Measurements from ENCODE around the gene HOMEZ.
"Not testable (repeated sequence)": the region's sequence is repeated elsewhere in the genome, so short reads cannot be mapped to it uniquely, and the experiment has no call there.

HOMEZ gene

DNA sequence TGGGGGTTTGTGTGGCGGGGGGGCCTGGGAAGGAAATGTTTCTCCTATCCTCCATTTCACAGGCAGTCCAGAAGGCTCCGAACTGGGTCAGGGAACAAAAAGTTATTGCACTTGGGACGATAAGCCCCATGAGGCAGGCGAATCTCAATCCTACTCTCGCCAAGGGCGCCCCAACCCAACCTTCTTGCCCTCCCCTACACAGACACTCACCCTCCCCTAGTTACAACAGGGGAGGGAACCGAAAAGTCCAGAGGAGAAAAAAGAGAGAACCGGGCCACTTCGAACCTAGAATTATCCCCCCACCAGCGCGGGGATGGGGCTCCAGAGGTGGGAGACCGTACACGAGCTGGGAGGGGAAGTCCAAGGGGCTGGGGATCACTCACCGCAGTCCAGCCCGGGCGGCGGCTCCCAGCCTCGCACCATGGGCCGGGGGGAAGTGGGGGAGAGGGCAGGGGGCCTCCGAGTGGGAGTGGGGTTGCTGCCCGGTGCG lies 357 bp downstream of the HOMEZ start:
- DNase-seq (ENCODE audit: low read depth in 2 of 3, low spot score in 2 of 3) = peak in 1 of 3 experiments; percentile 9

DNA sequence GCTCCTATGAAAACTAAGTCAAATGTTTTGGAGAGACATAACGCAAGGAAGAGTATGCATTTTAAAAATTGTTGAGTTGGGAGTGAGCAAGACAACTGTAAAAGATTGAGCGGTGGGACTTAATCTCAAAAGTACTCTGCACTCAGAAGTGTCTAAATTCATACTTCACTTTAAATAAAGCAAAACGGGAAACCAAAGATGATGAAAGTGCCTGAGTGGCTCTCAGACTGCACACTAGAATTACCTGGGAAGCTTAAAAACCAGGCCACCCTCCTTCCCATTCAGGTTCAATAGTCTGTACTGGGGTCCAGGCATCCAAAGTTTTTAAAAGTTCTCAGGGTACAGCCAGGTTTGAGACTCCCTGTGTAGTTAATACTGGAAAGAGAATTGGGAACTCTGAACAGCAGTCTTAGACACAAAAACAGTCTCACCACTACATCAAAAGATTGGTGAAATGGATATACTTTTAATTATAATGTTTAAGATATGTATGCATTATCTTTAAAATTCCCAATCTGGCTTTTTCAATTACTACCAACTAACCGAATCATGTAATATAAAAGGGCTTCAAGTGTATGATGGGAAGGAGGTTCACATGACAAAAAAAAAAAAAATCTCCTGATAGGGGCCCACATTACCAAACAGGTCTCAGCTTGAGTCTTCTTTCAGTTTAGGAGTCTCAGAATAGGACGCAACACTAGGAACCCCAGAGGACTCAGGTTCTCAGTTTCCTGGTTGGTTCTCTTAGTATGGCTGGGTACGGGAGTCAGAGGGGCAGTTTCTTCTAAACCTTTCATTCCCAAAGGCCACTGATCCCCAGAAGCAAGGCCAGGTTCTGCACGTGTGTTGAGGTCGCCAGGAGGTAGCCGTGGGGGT lies 1.0 kb downstream of the HOMEZ start:
- no peak for DNase-seq (ENCODE audit: low read depth in 2 of 3, low spot score in 2 of 3)

DNA sequence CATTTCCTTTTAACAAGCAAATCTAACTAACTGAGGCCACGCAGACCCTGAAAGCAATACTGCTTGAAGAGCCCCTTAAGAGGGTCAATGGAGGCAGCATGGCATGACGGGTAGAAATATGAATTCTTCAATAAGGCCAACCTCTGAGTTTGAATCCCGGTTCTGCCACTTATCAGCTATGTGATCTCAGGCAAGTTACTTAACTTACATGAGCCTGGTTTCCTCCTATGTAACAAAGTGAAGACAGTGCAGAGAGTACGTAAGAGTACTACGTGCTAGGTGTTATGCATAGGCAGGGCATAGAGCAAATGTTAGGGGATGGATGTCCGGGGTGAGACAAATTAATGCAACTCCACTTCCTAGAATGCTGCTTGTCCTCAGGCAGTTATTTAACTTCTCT lies 4.7 kb downstream of the HOMEZ start:
- DNase-seq (ENCODE audit: low read depth in 2 of 3, low spot score in 2 of 3) = no peak

DNA sequence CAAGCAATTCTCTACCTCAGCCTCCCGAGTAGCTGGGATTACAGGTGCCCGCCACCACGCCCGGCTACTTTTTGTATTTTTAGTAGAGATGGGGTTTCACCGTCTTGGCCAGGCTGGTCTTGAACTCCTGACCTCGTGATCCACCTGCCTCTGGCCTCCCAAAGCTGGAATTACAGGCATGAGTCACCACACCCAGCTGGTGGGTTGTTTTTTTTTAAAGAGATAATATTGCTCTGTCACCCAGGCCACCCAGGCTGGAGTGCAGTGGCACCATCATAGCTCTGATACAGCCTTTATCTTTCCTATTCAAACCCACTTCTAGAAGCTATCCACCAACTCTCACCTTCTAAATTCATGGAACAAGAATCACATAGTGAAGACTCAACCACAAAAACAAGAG lies 8.0 kb downstream of the HOMEZ start:
- DNase-seq (ENCODE audit: low read depth in 2 of 3, low spot score in 2 of 3) = not testable (repeated sequence)

DNA sequence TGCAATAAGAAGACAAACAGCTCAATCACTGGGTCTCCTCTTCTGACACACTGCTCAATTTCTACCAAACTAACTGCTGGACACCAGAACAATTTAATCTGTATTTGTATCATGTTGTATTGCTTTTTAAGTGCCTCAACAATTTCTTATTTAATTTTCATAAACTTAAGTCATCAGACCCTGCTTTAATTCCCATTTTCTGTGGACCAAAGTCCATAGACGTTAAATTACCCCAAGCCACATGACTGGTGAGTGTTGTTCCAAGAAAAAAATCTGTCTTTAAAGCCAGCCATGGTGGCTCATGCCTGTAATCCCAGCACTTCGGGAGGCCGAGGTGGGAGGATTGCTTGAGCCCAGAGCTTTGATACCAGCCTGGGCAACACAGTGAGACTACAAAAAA lies 8.7 kb downstream of the HOMEZ start:
- DNase-seq (ENCODE audit: low read depth in 2 of 3, low spot score in 2 of 3) = no peak

DNA sequence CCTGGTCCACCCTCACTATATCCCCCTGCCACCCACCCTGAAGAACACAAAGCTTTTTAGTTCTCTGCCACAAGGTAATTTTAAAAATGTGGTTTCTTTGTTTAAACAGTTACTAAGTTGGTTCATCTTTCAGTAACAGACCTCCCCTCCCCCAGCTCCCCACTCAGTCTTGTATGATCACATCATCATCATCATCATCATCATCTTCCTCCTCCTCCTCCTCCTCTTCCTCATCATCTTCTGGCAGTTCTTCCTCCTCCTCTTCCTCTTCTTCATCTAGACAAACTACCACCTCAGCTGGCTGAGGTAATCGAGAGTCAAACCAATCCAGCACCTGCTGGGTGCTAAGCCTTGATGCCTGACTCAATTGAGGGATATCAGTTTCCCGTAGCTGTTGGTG lies 10.5 kb downstream of the HOMEZ start:
- no peak for DNase-seq (ENCODE audit: low read depth in 2 of 3, low spot score in 2 of 3)

DNA sequence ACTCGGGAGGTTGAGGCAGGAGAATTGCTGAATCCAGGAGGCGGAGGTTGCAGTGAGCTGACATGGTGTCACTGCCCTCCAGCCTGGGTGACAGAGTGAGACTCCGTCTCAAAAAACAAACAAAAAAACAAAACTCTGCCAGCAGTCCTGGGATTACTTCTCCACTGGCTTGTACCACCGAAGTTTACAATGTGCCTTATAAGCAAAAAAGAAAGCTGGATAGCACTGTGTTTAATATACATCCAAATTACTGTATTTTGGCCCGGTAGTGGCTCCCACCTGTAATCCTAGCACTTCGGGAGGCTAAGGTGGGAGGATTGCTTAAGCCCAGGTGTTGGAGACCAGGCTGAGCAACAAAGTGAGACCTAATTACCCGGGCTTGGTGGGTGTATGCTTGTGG lies 16.7 kb downstream of the HOMEZ start:
- no peak for DNase-seq (ENCODE audit: low read depth in 2 of 3, low spot score in 2 of 3)

DNA sequence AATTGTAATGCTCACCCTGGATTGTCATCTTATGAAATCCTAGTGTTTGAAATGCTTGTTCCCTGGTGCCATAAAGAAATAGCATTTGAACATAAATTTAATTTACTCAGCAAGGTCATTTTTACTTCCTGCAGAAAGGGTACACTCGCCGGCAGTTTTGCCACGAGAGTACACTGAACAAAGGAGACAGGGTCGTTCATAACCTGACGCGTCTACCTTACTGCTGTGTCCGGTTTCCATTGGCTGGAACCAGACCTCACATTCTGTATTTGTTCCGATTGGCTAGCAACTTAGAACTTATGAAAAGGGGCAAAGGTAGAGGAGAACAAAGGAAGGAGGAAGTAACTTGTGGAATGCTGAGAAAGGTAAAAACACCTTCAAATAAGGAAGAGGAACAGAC lies 25.1 kb downstream of the HOMEZ start:
- not testable (repeated sequence) for DNase-seq (ENCODE audit: low read depth in 2 of 3, low spot score in 2 of 3)

DNA sequence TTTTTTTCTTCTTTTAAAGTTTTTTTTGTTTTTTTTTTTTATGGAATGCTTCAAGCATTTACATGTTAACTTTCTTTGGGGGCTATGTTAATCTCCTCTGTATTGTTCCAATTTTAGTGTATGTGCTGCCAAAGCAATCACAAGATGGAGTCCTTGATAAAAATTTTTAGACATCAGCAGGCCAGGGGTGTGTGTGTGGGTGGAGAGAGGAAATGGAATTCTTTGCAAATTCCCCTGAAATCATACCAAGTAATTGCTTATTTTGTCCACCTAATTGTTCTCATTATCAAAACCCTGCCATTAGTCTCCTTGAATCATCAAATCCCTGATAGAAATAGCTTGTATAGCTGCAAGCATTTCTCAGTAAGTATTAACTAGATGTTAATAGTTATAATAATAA lies 26.5 kb downstream of the HOMEZ start:
- no peak for DNase-seq (ENCODE audit: low read depth in 2 of 3, low spot score in 2 of 3)

DNA sequence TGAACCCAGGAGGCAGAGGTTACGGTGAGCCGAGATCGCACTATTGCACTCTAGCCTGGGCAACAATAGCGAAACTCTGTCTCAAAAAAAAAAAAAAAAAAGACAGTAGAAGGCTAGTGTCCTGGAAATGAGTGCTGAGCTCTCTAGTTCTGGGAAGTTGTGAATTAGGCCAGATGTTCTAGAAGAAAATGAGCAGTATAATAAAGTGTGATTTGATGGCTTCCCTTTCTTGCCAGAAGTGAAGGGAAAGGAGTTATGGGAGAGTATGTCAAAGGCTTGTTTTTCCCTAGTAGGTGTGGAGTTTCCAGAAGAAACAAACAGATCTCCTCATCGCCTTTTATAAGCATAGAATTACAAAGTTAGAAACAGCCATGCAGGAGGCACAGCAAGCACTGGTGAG lies 27.7 kb downstream of the HOMEZ start:
- no peak for DNase-seq (ENCODE audit: low read depth in 2 of 3, low spot score in 2 of 3)

DNA sequence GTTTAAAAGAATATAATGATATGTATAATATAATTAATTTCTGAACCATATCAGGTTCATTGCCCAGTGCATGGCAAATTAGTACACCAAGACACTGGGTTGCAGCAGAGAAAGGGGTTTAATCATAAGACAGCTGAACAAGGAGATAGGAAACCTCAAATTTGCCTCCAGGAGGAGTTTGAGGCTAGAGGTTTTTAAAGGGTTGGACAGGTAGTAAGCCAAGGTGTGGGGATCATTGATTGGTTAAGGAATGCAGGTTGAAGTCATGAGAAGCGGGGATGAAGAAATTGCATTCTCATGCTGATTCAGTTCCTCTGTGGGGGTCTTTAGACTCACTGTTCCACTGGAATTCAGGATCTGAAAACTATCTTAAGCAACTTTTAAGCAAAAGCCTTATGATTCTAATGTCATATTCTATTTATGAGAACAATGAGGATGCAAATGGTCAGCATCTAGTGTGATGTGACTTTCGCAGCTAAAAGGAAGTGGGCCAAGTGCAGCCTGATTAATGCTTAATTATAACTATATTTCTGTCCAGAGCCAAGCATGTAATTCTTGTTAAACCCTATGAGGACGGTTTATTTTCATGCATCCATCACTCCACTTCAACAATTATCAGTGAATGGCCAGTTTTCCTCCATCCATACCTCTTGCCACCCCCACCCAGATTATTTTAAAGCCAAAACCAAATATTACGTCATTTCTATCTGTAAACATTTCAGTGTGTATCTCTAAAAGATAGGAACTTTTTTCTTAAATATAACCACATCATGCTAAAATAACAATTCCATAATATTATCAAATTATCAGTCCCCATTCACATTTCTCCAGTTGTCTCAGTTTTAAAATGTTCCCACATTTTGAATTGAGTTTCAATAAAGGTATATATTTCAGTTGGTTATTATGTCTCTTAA lies 33.3 kb downstream of the HOMEZ start:
- DNase-seq (ENCODE audit: low read depth in 2 of 3, low spot score in 2 of 3) = no peak

DNA sequence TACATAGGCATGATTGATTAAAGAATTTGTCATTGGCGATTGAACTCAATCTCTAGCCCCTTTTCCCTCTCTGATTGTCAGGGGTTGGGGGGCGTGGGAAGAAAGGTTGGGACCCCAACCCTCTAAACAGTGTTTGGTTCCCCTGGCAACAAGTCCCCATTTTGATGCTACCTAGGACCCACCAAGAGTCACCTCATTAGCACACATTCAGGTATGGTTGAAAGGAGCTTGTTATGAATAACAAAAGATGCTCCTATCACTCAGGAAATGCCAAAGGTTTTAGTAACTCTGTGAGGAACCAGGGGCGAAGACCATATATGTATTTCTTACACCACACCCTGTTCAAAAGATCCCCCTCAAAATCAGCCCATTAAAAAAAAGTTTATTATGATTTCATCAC lies 33.9 kb downstream of the HOMEZ start:
- DNase-seq (ENCODE audit: low read depth in 2 of 3, low spot score in 2 of 3) = no peak

DNA sequence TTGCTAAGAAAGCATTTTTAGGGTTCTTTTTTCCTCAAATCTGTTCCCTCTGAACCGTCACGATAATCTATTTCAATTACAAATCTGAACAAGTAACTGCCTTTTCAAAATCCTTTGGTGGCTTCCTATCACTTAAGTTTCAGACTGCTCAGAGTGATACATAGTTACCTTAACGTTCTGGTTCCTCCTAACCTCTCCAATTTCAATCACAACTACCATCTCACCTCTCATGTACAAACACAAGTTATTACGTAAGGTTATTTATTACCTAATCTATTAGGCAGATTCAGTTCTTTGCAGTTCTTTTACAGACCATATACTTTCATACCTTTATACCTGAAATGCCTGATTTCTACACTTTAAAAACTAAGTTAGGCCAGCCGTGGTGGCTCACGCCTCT lies 36.1 kb downstream of the HOMEZ start:
- no peak for DNase-seq (ENCODE audit: low read depth in 2 of 3, low spot score in 2 of 3)

DNA sequence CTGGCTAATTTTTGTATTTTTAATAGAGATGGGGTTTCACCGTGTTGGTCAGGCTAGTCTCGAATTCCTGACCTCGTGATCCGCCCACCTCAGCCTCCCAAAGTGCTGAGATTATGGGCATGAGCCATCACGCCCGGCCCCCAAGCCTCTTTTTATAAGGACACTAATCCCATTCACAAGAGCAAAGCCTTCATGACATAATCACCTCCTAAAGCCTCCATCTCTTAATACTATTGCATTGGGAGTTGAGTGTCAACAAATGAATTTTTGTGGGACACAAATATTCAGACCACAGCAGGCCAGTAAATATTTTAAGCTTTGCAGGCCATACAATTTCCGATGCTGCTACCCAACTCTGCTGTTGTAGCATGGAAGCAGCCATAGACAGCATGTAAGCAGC lies 37.3 kb downstream of the HOMEZ start:
- DNase-seq (ENCODE audit: low read depth in 2 of 3, low spot score in 2 of 3) = no peak

DNA sequence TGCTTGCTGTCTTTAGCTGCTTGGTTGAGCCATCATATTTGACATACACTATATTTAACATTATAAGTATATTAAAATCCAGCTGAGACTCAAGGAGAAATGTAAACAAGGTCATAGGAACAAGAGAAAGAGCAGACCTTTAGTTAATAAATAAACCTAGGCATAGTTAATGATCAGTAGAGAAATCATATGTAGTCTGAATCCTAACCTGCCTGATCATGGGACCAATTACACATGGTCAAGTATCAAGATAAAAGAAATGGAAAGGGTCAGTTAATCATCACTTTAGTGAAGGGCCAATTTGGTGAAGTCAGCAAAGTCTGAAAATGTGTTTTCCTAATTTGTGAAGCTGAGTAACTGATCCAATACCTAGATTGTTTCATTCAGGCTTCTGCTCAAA lies 40.6 kb downstream of the HOMEZ start:
- no peak for DNase-seq (ENCODE audit: low read depth in 2 of 3, low spot score in 2 of 3)

DNA sequence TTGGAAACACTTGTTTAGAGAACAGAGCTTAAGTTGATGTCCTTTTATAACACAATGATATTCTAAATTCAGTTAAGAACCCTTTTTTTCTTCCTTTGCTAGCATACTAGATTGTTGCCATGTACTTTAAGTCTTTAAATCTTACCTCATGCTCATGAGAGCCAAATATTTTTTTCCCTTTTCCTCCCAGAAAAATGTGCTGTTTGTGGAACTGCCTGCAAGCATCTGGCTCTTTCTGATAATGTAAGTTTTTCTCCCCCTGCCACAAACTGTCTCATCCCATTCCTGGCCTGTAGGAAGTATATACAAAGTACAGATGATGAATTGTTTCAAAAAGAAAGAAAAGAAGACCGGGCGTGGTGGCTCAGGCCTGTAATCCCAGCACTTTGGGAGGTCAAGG lies 42.9 kb downstream of the HOMEZ start:
- DNase-seq (ENCODE audit: low read depth in 2 of 3, low spot score in 2 of 3) = no peak

DNA sequence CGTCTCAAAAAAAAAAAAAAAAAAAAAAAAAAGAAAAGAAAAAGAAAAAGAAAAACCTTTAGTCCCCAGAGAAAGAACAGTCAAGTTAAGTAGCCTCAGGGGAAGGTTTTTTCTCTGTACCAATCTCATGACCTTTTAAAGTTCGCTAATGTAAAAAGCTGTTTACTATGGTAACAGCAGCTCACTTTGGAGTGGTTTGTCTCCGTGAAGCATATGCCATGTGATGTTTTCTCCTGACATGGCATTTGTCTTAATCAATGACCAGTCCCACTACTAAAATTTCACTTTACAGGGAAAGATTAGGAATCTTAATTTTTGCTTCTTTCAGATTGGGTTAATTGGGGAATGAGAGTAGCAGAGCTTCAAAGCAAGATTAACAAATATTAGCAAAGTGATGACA lies 43.9 kb downstream of the HOMEZ start:
- no peak for DNase-seq (ENCODE audit: low read depth in 2 of 3, low spot score in 2 of 3)

DNA sequence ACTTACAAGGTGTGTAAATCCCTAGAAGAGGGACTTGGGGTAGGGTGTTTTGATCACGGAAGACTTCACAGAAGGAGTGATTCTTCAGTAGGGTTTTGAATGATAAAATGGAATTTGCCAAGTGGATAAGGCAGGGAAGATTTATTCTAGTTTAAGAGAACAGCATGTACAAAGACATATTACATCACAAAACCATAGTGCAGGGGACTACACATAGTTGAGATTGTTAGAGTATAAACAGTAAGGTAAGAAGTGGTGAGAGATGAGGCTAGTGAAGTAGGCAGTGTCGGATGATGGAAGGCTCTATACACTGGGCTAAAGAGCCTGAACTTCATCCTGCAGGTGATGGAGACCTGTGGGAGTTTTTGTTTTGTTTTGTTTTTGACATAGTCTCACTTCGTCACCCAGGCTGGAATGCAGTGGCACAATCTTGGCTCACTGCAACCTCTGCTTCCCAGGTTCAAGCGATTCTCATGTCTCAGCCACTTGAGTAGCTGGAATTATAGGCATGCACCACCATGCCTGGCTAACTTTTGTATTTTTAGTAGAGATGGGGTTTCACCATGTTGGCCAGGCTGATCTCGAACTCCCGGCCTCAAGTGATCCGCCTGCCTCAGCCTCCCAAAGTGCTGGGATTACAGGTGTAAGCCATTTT lies 44.7 kb downstream of the HOMEZ start:
- DNase-seq (ENCODE audit: low read depth in 2 of 3, low spot score in 2 of 3) = not testable (repeated sequence)

DNA sequence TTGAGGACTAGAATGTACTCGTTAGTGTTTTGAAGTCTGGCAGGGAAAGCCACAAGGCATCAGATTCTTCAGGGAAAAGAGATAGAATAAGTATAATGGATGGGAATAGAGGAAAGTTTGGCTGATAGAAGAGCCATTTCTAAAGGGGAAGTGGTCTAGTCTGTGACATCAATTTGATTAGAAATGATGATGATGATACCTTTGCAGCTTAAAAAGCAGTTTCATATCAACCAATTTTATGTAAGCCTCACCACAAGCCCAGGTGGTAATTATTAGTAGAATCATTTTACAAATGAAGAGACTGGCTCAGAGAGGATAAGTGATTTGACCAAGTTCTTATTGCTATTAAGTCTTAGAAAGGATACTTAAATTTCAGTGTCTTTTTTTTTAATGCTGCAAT lies 45.3 kb downstream of the HOMEZ start:
- no peak for DNase-seq (ENCODE audit: low read depth in 2 of 3, low spot score in 2 of 3)

DNA sequence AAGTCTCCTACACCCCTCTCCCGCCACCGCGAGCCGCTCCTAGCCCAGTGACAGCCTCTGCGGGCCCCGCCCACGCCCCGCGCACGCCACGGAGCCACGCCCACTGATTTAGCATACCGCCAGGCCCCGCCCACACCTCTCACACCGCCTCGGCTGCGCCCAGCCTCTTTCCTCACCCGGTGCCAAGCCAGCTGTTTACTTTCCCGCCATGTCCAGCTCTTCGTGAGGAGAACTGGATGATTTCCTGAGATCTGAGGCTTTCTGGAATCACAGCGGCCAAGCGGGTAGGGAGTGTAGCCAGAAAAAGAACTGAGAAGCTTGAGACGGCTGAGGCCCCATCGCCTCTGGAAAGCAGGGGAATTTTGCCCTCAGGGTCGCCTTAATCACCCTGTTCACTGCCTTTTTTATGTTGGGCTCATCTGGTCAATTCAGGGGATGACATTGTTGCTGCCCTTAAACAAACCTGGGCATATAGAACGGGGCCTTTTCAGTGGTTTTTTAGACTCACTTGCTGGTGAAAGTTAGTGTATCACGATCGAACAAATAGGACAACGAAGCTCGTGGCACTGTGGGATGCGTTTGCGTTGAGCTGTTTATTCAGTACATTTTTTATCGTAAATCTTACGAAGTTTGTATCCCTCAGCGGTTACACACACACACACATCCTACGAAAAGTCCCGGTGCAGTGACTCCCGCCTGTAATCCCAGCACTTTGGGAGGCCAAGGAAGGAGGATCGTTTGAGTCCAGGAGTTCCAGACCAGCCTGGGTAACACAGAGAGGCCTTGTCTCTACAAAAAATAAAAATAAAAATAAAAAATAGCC lies 47.9 kb downstream of the HOMEZ start, which contains the start of gene RNF212B:
Gene RNF212B, plus strand, starts transcription at position 165 of the 823 bp plus-strand sequence. CDS start 2,410 bp downstream, outside the sequence.
- DNase-seq (ENCODE audit: low read depth in 2 of 3, low spot score in 2 of 3) = peak; percentile 58 to 76 (median 67)
